OCI-LY7 (cell line): ENCODE data around the gene CEP70. TPM values are rescaled to one million over a fixed set of nuclear protein-coding genes. Genes with fewer than 3 reads are reported as not detected.
"Not testable (repeated sequence)": the region's sequence is repeated elsewhere in the genome, so short reads cannot be mapped to it uniquely, and the experiment has no call there.

Source experiments
- BruUV-seq: library from RNA; stranded (reverse); fragments of 400-500 nt; replicated peaks from 2 replicates; lab custom pipeline; 2021; lab: Mats Ljungman, UMichigan
- CTCF ChIA-PET: fragments of 300-600 bp; sonication (Branson Sonifier 250); formaldehyde crosslinking; loops from one replicate; lab custom pipeline; 2022; ENCODE audit warnings: antibody characterized with exemption; ENCODE audit not compliant: unreplicated experiment; lab: Charles Lee
- POLR2A ChIA-PET: fragments of 300-600 bp; sonication (Branson Sonifier 250); formaldehyde crosslinking; loops from one replicate; lab custom pipeline; 2022; ENCODE audit warnings: antibody characterized with exemption; lab: Charles Lee
- DNase-seq: peaks from one replicate; pipeline ENCODE4 v3.0.0-alpha.2; 2015; ENCODE audit warnings: low spot score
- H2AFZ ChIP-seq: fragments of 200-600 bp; sonication (generic), shearing (Covaris generic); 2 replicates; pipeline ENCODE4 v1.6.1; 2014; ENCODE audit warnings: mild to moderate bottlenecking, antibody characterized with exemption, low read length, moderate library complexity
- H3K27ac ChIP-seq: fragments of 200-600 bp; sonication (generic); 2 replicates; pipeline ENCODE4 v1.5.1; 2014; ENCODE audit warnings: mixed run types, low read depth, mild to moderate bottlenecking, moderate library complexity, low read length, inconsistent platforms; ENCODE audit not compliant: poor library complexity, severe bottlenecking
- H3K36me3 ChIP-seq: fragments of 200-600 bp; sonication (generic); 2 replicates; pipeline ENCODE4 v1.6.1; 2014; ENCODE audit warnings: mild to moderate bottlenecking, antibody characterized with exemption, low read length, moderate library complexity, mixed read lengths; ENCODE audit not compliant: insufficient read depth
- H3K4me1 ChIP-seq: fragments of 200-600 bp; sonication (generic); 2 replicates; pipeline ENCODE4 v1.5.1; 2014; ENCODE audit warnings: mild to moderate bottlenecking, low read length; ENCODE audit not compliant: insufficient read depth, poor library complexity, severe bottlenecking
- H3K4me2 ChIP-seq: fragments of 200-600 bp; sonication (generic); 2 replicates; pipeline ENCODE4 v1.6.1; 2014; ENCODE audit warnings: mild to moderate bottlenecking, low read length
- H3K4me3 ChIP-seq: fragments of 200-600 bp; sonication (generic); 2 replicates; pipeline ENCODE4 v1.5.1; 2014; ENCODE audit warnings: mild to moderate bottlenecking, low read depth, low read length; ENCODE audit not compliant: poor library complexity, severe bottlenecking
- H3K79me2 ChIP-seq: fragments of 200-600 bp; sonication (generic); 2 replicates; pipeline ENCODE4 v1.6.1; 2016; ENCODE audit warnings: low read depth, mild to moderate bottlenecking, low read length, moderate library complexity, mixed read lengths; ENCODE audit not compliant: insufficient read depth
- H3K9me2 ChIP-seq: fragments of 200-600 bp; sonication (generic); 2 replicates; pipeline ENCODE4 v1.6.1; 2016; ENCODE audit warnings: mild to moderate bottlenecking, low read length, mixed read lengths; ENCODE audit not compliant: insufficient read depth
- H3K9me3 ChIP-seq: fragments of 200-600 bp; sonication (generic); 2 replicates; pipeline ENCODE4 v1.6.1; 2014; ENCODE audit warnings: mild to moderate bottlenecking, mixed run types, low read length, mixed read lengths
- H4K20me1 ChIP-seq: fragments of 200-600 bp; sonication (generic); 2 replicates; pipeline ENCODE4 v1.6.1; 2014; ENCODE audit warnings: mild to moderate bottlenecking, antibody characterized with exemption, low read length, moderate library complexity, mixed read lengths; ENCODE audit not compliant: insufficient read depth
- CTCF ChIP-seq: fragments of 200-600 bp; sonication (generic); conservative IDR thresholded peaks from 2 replicates; pipeline ENCODE4 v1.5.1; 2014; ENCODE audit warnings: mild to moderate bottlenecking, antibody characterized with exemption, low read length, moderate library complexity, mixed read lengths
- EZH2phosphoT487 ChIP-seq: fragments of 200-600 bp; sonication (generic); IDR thresholded peaks from 2 replicates; pipeline ENCODE4 v1.6.1; 2018; ENCODE audit warnings: low read depth, borderline replicate concordance, mild to moderate bottlenecking, mixed run types, antibody characterized with exemption, low read length, moderate library complexity, mixed read lengths
- intact Hi-C: fragments of 100-400 bp; cut with micrococcal nuclease; formaldehyde crosslinking; loops from one replicate; pipeline ENCODE4 v1.10.0; 2022; ENCODE audit not compliant: unreplicated experiment
- total RNA-seq, 2 experiments: library from RNA; depleted of rRNA in 1 of 2; stranded (reverse); fragments of >200 nt in 1 of 2; shearing (Covaris generic) in 1 of 2; gene quantifications; 2 replicates each; pipeline ENCODE4 v1.2.3, GENCODE V29; 2014 to 2022

Gene CEP70
- total RNA-seq, 2 experiments from 2014 or later = 29.2 to 32.3 TPM

GRCh38 chr3:138560501-138560900 is 33.6 kb downstream of the CEP70 start:
- TF ChIP-seq CTCF (no peak), EZH2phosphoT487 (no peak)
- CTCF ChIA-PET = no interaction called here
- BruUV-seq = no TSS peak
- Histone ChIP-seq H3K4me1 (no peaks in the 10 kb centered on the region), H3K4me3 (no peak overlapping the region), H4K20me1 (no peaks in the 10 kb centered on the region), H3K36me3 (peaks cover 10% of the 10 kb centered on the region; the same call in 1 of the 2 replicates), H3K79me2 (no peaks in the 10 kb centered on the region), H2AFZ (no peak overlapping the region), H3K4me2 (no peak overlapping the region), H3K9me3 (no peaks in the 10 kb centered on the region), H3K9me2 (no peaks in the 10 kb centered on the region), H3K27ac (no peak overlapping the region)
- DNase-seq = no peak
- intact Hi-C loops = no loop called here
- POLR2A ChIA-PET = interaction anchor here (0.6 to 1.1 kb wide), 4 partner anchors 8 to 227 kb away, joined by 3 to 4 read pairs (median 4); no protein-coding TSS in a partner anchor

GRCh38 chr3:138559134-138559533 is 34.9 kb downstream of the CEP70 start:
- Histone ChIP-seq H3K36me3 (peaks cover 10% of the 10 kb centered on the region; the same call in 1 of the 2 replicates), H3K79me2 (no peaks in the 10 kb centered on the region), H3K27ac (no peak overlapping the region), H3K9me3 (no peaks in the 10 kb centered on the region), H2AFZ (no peak overlapping the region), H3K4me2 (no peak overlapping the region), H4K20me1 (no peaks in the 10 kb centered on the region), H3K4me3 (no peak overlapping the region), H3K4me1 (no peaks in the 10 kb centered on the region), H3K9me2 (no peaks in the 10 kb centered on the region)
- BruUV-seq = no TSS peak
- CTCF ChIA-PET = no interaction called here
- POLR2A ChIA-PET = interaction anchor here (0.9 to 1.3 kb wide), 3 partner anchors 9 to 35 kb away, joined by 3 to 4 read pairs (median 3); partner anchors contain the start of gene CEP70
- intact Hi-C loops = no loop called here
- TF ChIP-seq EZH2phosphoT487 (no peak), CTCF (no peak)
- DNase-seq = no peak

- H3K4me2 ChIP-seq, BruUV-seq, DNase-seq, H2AFZ ChIP-seq, H3K4me1 ChIP-seq, CTCF ChIA-PET, H3K27ac ChIP-seq, H3K9me2 ChIP-seq, H3K79me2 ChIP-seq, H3K9me3 ChIP-seq, intact Hi-C loops, POLR2A ChIA-PET, H3K4me3 ChIP-seq, H4K20me1 ChIP-seq, H3K36me3 ChIP-seq: not testable (repeated sequence)
These were observed 39.3 kb downstream of the CEP70 start for GRCh38 chr3:138554775-138555174.

- peaks cover 39% of the 10 kb centered on the region for H3K36me3 ChIP-seq
- H3K79me2 ChIP-seq, H3K27ac ChIP-seq, H2AFZ ChIP-seq, H3K9me2 ChIP-seq, BruUV-seq, DNase-seq, POLR2A ChIA-PET, intact Hi-C loops, H3K4me3 ChIP-seq, H3K4me1 ChIP-seq, H4K20me1 ChIP-seq, H3K9me3 ChIP-seq, H3K4me2 ChIP-seq: not testable (repeated sequence)
- CTCF ChIA-PET = interaction anchor here (0.5 kb wide), 1 partner anchor 20 kb away, joined by 4 read pairs; no protein-coding TSS in a partner anchor
These were observed 43.1 kb downstream of the CEP70 start for GRCh38 chr3:138550958-138551357.
